GM18870 (cell line): ENCODE results near the gene ZDHHC1.

Experiments
- ATAC-seq: cut with Tn5 transposase; IDR thresholded peaks from one replicate; pipeline ENCODE4 v1.9.1; 2021; ENCODE audit warnings: moderate library complexity; ENCODE audit not compliant: unreplicated experiment

Gene ZDHHC1

GRCh38 chr16:67396159-67397035, 19.9 kb downstream of the ZDHHC1 start:
- ATAC-seq: no peak

DNA sequence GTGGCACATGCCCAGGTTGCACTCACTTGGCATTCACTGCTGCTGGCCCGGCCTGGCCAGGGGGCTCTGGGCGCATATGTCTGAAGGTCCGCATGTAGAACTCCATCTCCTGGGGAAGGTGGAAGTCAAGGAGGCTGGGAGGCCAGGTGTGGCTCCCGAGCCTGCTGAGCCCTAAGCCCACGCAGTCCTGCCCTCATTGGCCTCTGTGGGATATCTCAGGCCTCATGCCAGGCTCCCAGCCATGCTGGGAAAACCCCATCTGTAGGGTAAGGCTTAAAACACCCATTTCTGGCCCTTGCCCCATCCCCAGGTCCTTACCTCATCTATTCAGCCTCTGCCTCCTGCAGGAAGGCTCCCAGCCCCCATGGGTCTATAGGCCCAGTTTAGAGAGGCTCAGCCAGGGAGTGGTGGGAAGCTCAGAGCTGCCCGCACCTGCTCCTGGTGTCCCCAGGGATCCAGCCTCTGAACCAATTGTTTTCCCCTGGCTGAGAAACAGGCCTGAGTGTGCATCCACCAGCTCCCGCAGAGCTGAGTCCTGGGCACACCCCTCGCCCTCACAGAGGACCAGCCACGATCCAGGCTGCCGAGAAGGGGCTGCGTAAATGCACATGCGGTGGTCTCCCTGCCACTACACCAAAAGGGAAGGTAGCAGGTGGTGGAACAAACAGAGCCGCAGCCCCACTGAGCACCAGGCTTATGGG, 20.7 kb downstream of the ZDHHC1 start:
- ATAC-seq: no peak

DNA sequence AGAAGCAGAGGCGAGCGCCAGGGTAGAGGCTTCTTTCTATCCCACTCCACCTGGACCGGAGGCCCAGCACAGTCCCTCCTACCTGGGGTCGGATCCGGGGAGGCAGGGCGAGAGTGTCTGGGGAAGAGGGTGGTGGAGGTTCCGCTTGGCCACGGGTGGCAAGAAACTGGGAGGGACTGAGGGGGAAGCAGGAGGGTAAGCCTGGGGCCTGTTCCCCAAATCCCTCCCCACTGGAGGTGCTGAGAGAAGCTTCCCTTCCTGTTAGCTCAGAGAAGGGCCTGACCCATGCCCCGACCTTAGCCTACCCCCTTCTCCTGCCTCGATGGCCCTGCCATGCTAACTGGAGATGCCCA, 21.2 kb downstream of the ZDHHC1 start:
- ATAC-seq: no peak

- ATAC-seq: no peak
Observed at GRCh38 chr16:67394155-67395104, 21.8 kb downstream of the ZDHHC1 start.

DNA sequence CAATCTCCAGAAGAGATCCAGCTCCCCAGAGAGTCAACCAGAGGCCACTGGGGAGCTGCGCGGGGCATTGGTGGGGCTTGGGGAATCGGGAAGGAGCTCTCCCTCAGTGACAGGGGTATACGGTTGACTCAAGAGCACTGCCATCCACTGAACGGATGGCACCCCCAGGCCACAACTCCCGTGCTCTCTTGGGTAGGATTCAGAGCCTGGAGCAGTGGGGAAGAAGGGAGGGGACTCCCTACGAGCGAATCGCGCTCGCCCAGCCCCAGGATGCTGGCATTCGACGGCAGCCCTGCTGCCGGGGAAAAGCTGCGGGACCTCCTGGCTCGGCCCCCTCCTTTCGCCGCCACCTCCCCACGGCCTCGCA, 22.5 kb downstream of the ZDHHC1 start:
- ATAC-seq: no peak

DNA sequence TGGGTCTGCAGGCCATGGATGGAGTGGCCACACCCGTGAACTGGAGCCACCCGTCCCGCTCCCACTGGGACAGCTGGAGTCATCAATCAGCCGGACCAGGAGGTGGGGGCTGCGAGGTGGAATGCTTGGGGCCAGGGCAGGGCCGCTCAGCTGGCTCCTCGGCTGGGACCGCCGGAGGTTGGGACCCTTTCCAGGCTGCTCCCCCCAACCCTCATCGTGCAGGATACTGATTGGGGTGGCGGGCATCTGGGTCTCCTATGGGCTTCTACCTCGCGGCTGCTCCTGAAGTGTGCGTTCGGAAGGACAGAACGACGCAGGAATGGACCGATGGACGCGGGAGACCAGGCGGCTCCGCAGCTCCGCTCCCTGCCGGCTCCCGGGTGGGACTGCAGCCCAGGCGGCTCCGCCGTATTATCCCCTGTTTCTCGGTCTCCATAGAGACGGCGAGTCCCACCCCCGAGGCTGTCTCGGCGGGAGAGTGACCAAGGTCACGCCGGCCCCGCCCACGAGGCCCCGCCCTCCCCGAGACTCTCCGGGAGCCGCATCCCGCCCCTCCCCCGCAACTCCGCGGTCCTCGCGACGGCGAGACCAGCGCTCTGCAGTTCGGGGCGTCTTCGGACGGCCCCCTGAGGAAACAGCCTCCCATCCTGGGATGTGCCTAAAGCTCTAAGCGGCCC, 23.0 kb downstream of the ZDHHC1 start, which contains the start of gene TPPP3:
Gene TPPP3, minus strand, starts transcription at position 388 of the 677 bp plus-strand sequence. CDS start 2,387 bp downstream, outside the sequence.
- no peak for ATAC-seq

GRCh38 chr16:67392301-67393059, 23.8 kb downstream of the ZDHHC1 start:
- ATAC-seq: no peak

DNA sequence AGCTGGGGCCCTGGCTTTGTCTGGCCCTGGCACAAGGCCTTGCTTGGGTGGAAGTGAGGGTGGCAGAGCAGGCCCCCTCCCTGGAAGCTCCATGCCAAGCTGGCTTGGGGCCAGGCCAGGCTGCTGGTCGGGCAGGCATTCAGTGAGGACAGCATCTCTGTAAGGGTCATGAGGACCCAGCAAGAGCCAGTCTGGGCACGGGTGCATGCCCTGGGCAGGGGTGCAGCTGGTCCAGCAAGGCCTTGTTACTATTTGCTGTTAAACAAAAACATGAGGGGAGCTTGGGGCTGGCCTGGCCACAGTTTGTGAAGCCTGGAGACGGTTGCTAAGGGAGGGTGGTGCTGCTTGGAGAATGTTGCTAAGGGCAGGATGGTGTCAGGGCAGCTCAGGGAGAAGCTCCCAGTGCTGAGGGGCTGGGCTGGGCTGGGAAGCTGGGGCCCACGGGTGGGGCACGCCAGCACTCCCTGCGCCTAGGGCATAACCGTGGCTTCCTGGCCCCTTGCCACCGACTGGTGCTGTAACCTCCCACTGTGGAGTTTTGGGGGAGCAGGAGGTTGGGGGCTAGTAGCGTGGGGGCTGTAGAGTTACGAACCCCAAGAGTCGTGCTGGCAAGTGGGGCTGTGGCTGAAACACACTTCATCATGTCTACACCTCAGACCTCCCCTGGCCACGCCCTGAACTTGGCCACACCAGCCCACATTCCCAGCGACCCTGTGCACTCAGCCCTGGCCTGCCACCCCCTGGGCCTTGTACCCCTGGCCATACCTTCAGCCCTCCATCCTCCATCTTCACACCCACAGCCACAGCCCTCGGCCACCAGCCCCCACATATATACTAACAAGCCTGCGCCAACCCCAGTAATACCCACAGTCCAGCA, 24.6 kb downstream of the ZDHHC1 start:
- no peak for ATAC-seq

DNA sequence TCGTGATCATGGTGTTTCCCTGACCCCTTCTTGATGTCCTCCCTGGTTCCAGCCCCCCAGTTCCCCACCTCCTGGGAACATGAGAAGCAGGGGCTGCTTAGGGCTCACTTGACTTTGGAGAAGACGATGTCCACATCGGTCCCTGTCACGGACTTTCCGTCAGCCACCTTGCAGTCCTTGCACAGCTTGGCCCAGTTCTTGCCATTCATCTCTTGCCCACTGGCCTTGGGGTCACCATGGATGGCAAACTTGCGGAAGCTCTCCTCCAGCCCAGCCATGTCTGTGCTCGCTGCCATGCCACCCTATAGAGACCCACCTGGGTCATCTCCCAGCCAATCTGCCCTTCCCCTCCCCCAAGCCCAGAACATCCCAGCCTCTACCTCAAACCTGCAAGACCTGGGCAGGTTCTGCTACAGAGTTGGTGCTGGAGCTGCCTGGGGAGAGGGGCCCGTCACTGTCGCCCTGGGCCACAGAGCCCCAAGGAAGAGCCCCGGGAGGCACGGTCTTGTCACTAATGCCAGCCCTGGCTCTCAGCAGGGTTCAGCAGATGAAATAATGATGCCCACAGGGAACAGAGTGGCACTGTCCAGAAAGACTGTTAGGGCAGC, 25.4 kb downstream of the ZDHHC1 start:
- no peak for ATAC-seq

GRCh38 chr16:67389911-67390815, 26.1 kb downstream of the ZDHHC1 start:
- ATAC-seq: no peak

- no peak for ATAC-seq
Observed at GRCh38 chr16:67388591-67388990, 27.7 kb downstream of the ZDHHC1 start.

- no peak for ATAC-seq
Observed at GRCh38 chr16:67388191-67388590, 28.1 kb downstream of the ZDHHC1 start.

- ATAC-seq: no peak
Observed at GRCh38 chr16:67387479-67388079, 28.7 kb downstream of the ZDHHC1 start.

DNA sequence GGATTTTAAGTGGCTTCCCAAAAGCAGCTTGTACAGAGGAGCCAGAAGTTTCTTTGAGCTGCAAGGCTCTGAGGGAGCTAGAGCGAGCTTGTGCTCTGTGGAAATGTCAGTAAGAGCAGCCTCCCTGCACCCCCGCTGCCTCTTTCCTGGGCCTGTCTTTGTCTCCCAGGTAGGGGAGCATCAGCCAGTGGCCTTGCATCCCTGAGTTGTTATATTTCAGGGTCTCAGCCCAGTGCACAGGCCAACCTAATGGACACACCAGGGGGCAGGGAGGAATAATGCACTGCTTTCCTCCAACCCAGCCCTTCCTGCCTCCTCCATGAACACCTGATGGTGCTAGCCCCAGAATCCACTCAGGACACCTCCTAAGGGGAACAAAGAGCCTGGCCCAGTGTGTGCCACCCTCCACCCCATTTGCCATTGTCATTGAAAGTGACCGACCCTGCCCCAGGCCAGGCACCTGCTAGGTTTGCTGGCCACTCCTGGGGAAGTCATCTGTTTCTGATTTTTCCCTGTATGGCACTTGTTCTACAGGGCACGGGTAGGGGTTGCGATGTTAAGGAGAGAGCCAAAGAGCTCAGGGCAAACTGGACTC, 29.3 kb downstream of the ZDHHC1 start:
- no peak for ATAC-seq

DNA sequence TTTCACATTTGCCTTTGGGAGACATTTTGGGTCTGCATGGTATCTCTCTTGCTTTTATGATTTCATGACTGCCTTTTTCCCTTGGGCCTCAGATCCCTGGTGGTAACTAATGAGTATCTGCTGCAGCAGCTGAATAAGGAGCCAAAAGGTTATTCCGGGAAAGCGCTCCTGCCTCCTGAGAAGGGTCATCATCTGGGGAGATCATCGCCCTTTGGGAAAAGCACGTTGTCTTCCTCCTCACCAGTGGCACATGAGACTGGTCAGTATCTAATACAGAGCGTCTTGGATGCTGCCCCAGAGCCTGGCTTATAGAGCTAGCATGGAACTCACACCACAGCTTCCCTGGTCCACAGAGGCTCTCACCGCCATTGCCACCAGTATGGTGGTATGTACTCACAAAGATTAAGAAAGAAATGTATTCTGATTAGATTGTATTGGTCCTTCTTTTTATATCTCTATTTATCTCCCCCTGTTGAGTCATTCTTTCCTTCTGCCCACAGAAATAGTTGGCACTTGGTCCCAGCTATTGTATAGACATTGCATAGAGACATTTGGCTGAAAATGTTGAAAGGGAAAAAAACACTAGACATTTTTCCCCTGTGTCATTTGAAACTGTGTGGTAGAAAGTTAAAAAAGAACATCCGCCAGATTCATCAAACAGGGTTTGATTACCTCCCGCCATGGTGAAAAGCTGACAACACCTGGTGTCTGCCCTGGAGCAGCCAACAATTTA, 31.3 kb downstream of the ZDHHC1 start:
- ATAC-seq: no peak

- no peak for ATAC-seq
Observed at GRCh38 chr16:67383284-67383683, 33.0 kb downstream of the ZDHHC1 start.
